Osteoblast (primary cell): Measurements from ENCODE around the gene GRK3. TPM values are rescaled to one million over a fixed set of nuclear protein-coding genes. Genes with fewer than 3 reads are reported as not detected.
"Not testable (repeated sequence)": the region's sequence is repeated elsewhere in the genome, so short reads cannot be mapped to it uniquely, and the experiment has no call there.

Experiments
- DNase-seq: peaks from one replicate; pipeline ENCODE4 v3.0.0; 2011; ENCODE audit warnings: low spot score, mixed read lengths; ENCODE audit not compliant: insufficient read length; ENCODE audit errors: missing footprints
- H2AFZ ChIP-seq: 2 replicates; pipeline ENCODE4 v1.6.0; 2011; ENCODE audit warnings: mild to moderate bottlenecking, low read length
- H3K27ac ChIP-seq: 2 replicates; pipeline ENCODE4 v1.5.1; 2011; ENCODE audit warnings: mild to moderate bottlenecking, low read depth, low read length, moderate library complexity
- H3K27me3 ChIP-seq: 2 replicates; pipeline ENCODE4 v1.6.0; 2012; ENCODE audit warnings: mild to moderate bottlenecking, control low read depth, inconsistent platforms, low read length, moderate library complexity; ENCODE audit not compliant: insufficient read depth
- H3K36me3 ChIP-seq: 2 replicates; pipeline ENCODE4 v1.5.1; 2011; ENCODE audit warnings: mild to moderate bottlenecking, low read length, control low read depth, moderate library complexity; ENCODE audit not compliant: insufficient read depth
- H3K4me1 ChIP-seq: 2 replicates; pipeline ENCODE4 v1.5.1; 2011; ENCODE audit warnings: mild to moderate bottlenecking, low read length, control low read depth, moderate library complexity; ENCODE audit not compliant: insufficient read depth
- H3K4me2 ChIP-seq: 2 replicates; pipeline ENCODE4 v1.6.0; 2011; ENCODE audit warnings: mild to moderate bottlenecking, low read length; ENCODE audit not compliant: insufficient read depth
- H3K4me3 ChIP-seq: fragments of 200-600 bp; sonication (generic); 3 replicates; pipeline ENCODE4 v1.5.1; 2012; ENCODE audit warnings: mild to moderate bottlenecking, low read length, inconsistent platforms; ENCODE audit not compliant: insufficient read depth
- H3K79me2 ChIP-seq: 2 replicates; pipeline ENCODE4 v1.6.0; 2012; ENCODE audit warnings: mild to moderate bottlenecking, low read length, control low read depth, inconsistent platforms; ENCODE audit not compliant: insufficient read depth
- H3K9me3 ChIP-seq: 2 replicates; pipeline ENCODE4 v1.5.1; 2011; ENCODE audit warnings: low read depth, low read length, control low read depth
- H4K20me1 ChIP-seq: 2 replicates; pipeline ENCODE4 v1.6.0; 2012; ENCODE audit warnings: mild to moderate bottlenecking, low read length, control low read depth; ENCODE audit not compliant: insufficient read depth
- total RNA-seq: library from RNA; depleted of rRNA; stranded (reverse); fragments of >200 nt; gene quantifications from 2 replicates; pipeline ENCODE4 v1.2.3, GENCODE V29; 2012
- TF ChIP-seq, protein P1 (sequence below): IDR thresholded peaks from 2 replicates; pipeline ENCODE4 v1.5.1; 2011; ENCODE audit warnings: mild to moderate bottlenecking, low read depth, low read length, moderate library complexity; ENCODE audit errors: extremely low read depth

Gene GRK3
- total RNA-seq, 1 donor = 1.8 TPM

- Histone ChIP-seq H3K4me3 (no peak overlapping the region), H4K20me1 (no peaks in the 10 kb centered on the region), H3K27ac (no peak overlapping the region), H3K27me3 (peaks cover 7% of the 10 kb centered on the region), H3K4me1 (no peaks in the 10 kb centered on the region), H3K79me2 (no peaks in the 10 kb centered on the region), H3K36me3 (no peaks in the 10 kb centered on the region), H3K4me2 (no peak overlapping the region), H2AFZ (no peak overlapping the region), H3K9me3 (no peaks in the 10 kb centered on the region)
- DNase-seq = no peak
- TF ChIP-seq, protein P1, sequence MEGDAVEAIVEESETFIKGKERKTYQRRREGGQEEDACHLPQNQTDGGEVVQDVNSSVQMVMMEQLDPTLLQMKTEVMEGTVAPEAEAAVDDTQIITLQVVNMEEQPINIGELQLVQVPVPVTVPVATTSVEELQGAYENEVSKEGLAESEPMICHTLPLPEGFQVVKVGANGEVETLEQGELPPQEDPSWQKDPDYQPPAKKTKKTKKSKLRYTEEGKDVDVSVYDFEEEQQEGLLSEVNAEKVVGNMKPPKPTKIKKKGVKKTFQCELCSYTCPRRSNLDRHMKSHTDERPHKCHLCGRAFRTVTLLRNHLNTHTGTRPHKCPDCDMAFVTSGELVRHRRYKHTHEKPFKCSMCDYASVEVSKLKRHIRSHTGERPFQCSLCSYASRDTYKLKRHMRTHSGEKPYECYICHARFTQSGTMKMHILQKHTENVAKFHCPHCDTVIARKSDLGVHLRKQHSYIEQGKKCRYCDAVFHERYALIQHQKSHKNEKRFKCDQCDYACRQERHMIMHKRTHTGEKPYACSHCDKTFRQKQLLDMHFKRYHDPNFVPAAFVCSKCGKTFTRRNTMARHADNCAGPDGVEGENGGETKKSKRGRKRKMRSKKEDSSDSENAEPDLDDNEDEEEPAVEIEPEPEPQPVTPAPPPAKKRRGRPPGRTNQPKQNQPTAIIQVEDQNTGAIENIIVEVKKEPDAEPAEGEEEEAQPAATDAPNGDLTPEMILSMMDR = no peak
Observed at GRCh38 chr22:25558341-25558740, 6.1 kb upstream of the GRK3 start.

GRCh38 chr22:25559910-25560309 lies 4.6 kb upstream of the GRK3 start:
- H3K4me2 ChIP-seq, DNase-seq, H3K9me3 ChIP-seq, H3K36me3 ChIP-seq, H3K4me1 ChIP-seq, H3K27me3 ChIP-seq, H2AFZ ChIP-seq, H3K79me2 ChIP-seq, H4K20me1 ChIP-seq, H3K27ac ChIP-seq, H3K4me3 ChIP-seq: not testable (repeated sequence)

DNA sequence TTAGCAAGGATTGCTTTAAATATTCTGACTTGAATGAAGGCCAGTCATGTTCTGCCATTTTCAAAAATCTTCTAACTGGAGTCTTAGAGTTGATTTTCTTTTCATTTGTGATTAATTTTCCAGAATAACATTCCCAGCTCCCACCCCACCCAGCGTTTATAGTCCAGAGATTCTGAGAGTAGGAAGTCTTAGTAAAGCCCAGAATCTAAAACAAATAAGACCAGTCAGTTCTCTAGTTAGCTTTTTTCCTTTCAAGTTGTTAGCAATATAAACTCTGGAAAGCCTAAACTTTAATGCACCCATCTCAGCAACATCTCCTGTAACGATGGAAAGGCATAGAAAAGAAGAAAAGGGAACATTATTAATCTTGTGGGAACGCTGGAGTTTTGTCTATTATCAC lies 3.3 kb upstream of the GRK3 start:
- not testable (repeated sequence) for H3K4me2 ChIP-seq, H3K4me1 ChIP-seq, H3K27ac ChIP-seq, H4K20me1 ChIP-seq, H2AFZ ChIP-seq, H3K79me2 ChIP-seq, DNase-seq, H3K4me3 ChIP-seq, H3K36me3 ChIP-seq, H3K9me3 ChIP-seq
- peaks cover 16% of the 10 kb centered on the region for H3K27me3 ChIP-seq

- H3K36me3 ChIP-seq, H3K27ac ChIP-seq, H3K4me2 ChIP-seq, H4K20me1 ChIP-seq, H3K9me3 ChIP-seq, H3K79me2 ChIP-seq, DNase-seq, H3K4me3 ChIP-seq, H2AFZ ChIP-seq, H3K4me1 ChIP-seq: not testable (repeated sequence)
- peaks cover 16% of the 10 kb centered on the region for H3K27me3 ChIP-seq
Observed at GRCh38 chr22:25561927-25562326, 2.5 kb upstream of the GRK3 start.

- not testable (repeated sequence) for H3K4me1 ChIP-seq, H3K27ac ChIP-seq, H3K36me3 ChIP-seq, H3K9me3 ChIP-seq, H3K4me3 ChIP-seq, H4K20me1 ChIP-seq, H3K79me2 ChIP-seq, DNase-seq
- Histone ChIP-seq H2AFZ (peak overlapping the region; percentile 63), H3K27me3 (peaks cover 14% of the 10 kb centered on the region), H3K4me2 (peak overlapping the region; percentile 87)
Observed at GRCh38 chr22:25562966-25563760, 1.3 kb upstream of the GRK3 start.
